ENCODE measurements around the gene SDHAF1. TPM values are rescaled to one million over a fixed set of nuclear protein-coding genes. Genes with fewer than 3 reads are reported as not detected.

Gene SDHAF1, protein sequence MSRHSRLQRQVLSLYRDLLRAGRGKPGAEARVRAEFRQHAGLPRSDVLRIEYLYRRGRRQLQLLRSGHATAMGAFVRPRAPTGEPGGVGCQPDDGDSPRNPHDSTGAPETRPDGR
- 38.3 to 50.7 TPM (median 48.4 TPM) in 5 replicates for total RNA-seq (2022; extraction: Qiagen RNA extraction; ENCODE audit: low read depth)

DNA sequence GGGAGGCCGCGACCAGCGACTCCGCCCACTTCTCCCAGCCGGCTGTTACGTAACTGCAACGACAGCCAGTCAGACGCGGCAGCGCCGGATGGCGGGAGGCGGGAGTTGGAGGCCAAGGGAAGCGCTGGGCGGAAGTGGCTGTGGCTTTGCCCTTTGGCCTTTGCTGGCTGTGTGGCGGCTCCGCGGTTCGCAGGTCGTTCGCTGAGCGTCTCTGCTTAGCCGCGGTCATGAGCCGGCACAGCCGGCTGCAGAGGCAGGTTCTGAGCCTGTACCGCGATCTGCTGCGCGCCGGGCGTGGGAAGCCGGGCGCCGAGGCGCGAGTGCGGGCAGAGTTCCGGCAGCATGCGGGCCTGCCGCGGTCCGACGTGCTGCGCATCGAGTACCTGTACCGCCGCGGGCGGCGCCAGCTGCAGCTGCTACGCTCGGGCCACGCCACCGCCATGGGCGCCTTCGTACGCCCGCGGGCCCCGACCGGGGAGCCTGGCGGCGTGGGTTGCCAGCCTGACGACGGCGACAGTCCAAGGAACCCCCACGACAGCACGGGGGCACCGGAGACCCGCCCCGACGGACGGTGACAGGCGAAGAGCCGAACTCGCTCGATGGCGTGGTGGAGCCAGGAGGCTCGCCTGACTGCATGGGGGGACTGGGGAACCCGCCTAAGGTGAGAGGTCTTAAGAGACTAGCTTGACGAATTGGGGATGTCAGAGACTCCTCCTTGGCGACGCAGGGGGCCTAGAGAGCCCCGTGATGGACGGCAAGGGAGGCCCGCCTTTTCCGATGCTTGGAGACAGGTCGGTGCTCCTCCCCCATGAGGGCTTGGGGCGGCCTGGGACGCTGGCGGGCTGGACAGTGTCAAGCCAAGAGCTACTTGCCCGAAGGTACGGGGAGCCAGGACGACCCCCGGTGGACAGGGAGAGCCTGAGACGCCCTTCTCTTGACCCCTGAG is at the start of gene SDHAF1:
Gene SDHAF1 (plus strand): TSS at position 141 of the 946 bp plus-strand sequence. CDS start 87 bp downstream, at position 228.

DNA sequence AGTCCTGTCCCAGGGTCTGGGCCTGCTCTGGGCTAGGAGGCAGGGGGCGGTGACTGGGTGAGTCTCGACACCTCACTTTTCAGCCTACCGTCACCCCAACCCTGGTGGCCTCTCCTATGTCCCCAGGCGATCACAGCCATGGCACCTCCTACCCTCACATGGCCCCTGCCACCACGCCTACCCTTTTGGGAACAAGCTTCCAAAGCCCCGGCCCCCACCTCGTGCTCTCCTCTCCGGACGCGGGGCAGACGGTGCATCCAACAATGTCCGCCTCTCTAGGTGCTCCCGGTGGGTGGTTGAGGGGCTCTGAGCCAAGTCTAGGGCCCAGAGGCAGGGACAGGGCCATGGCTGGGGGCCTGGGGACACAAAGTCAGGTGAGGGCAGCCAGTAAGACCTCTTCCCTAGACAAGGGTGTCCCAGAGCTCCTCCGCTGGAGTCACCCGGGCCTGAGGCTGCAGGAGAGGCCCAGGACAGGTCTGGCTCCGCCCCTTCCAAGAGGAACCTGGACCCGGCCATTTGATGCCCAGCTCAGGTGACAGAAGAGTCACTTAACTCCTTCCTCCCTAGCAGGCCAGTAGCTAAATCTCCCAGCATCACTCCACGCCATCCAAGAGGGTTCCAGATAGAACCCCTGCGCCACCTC is 13.5 kb downstream of the SDHAF1 start, which contains the start of gene SYNE4:
Gene SYNE4 (minus strand): TSS at position 478 of the 643 bp plus-strand sequence. CDS start 132 bp downstream, at position 346.

DNA sequence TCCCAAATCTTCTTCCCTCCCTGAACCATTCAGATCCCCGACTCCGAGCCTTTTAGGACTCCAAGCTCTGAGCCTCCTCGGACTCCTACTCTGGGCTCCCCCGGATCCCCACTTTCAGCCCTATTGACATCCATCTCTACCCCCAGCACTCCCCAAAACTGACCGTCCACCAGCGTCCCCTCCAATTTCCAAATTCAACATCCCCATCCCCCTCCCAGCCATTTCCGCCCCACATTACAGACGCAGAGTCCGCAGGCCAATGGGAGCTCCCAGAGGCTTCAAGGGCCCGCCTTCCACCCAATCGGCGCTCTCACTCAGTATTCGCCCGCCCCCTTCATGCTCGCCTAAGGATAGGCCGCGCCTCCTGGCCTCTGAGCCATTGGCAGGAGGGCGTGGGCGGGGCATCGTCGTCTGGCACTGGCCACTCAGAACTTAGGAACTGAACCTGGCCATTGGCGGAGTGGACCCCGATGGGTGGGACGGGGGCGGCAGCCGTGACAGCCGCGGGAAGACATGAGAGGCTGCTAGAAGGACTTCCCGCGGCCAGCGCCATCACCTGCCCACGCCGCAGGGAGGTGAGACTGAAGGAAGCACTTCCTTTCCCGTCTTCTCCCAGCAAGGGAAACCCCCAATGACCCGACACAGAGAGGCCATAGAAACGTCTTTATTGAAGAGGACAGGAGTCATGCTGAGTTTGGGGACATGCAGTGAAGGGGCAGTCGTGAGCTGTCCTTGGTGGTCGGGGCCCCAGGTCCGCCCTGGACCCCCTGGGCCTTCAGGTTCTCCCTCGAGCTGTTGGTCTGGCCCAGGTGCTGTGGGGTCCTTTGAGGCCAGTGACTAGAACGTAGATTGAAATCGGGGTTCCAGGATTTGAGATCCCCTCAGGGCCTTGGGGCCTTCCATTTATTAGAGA is 19.3 kb downstream of the SDHAF1 start, which contains the start of gene ALKBH6:
Gene ALKBH6 (minus strand): TSS at position 202 of the 913 bp plus-strand sequence. CDS start 816 bp downstream, outside the sequence.

DNA sequence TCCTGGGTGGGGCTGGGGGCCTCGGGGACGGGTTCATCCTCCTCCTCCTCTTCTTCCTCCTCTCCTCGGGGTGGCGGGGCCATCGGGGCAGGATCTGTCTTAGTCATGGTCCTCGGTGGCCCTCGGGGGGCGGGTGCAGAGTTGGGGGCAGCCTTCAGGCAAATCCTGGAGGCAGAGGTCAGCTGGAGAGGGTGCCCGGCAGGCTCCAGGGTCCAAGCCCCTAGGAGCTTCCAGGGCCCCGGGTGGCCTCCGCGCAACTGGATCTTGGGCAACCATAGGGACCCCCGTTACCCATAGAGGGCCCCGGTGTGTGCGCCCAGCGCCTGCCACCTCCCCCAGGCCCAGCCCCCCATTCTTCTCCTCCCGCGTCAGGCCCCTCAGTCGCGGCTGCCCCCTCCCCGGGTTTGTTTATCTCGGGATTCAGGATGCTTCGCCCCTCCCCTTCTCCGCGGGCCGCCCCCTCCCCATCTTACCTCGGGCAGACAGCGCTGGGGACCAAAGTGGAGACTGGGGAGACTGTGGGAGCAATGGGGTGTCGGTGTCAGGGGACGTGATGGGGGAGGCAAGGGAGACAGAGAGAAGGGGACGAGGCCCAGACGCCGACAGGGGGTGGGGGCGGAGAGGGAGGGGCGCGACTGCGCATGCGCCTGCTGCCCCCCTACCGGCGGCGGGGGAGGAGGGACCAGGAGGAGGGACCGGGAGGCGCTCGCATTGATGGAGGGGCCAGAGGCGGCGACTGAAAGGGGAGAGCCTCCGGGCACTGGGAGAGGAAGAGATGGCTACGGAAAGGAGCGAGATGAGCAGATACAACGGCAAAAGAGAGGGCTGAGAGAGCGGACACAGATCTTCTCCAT is 37.5 kb downstream of the SDHAF1 start, which contains the start of gene CLIP3:
Gene CLIP3 (minus strand): TSS at position 623 of the 854 bp plus-strand sequence. CDS start 516 bp downstream, at position 107.

Other genes starting within 250 kb of the SDHAF1 start
- gene U2AF1L4, start 249.8 kb upstream of the SDHAF1 start, total RNA-seq (2022; extraction: Qiagen RNA extraction; ENCODE audit: low read depth) = 25.2 to 29.1 TPM (median 25.8 TPM) in 5 replicates
- gene PSENEN, start 249.5 kb upstream of the SDHAF1 start, total RNA-seq (2022; extraction: Qiagen RNA extraction; ENCODE audit: low read depth) = 260 to 334 TPM (median 276 TPM) in 5 replicates
- gene LIN37, start 246.6 kb upstream of the SDHAF1 start, total RNA-seq (2022; extraction: Qiagen RNA extraction; ENCODE audit: low read depth) = 20.0 to 28.4 TPM (median 22.7 TPM) in 5 replicates
- 0.18 to 0.38 TPM (median 0.32 TPM) in 4 of 5 replicates, not detected in the other for gene HSPB6, start 238.2 kb upstream of the SDHAF1 start, total RNA-seq (2022; extraction: Qiagen RNA extraction; ENCODE audit: low read depth)
- 21.3 to 29.7 TPM (median 26.3 TPM) in 5 replicates for gene PROSER3, start 237.0 kb upstream of the SDHAF1 start, total RNA-seq (2022; extraction: Qiagen RNA extraction; ENCODE audit: low read depth)
- 4.1 to 8.6 TPM (median 6.0 TPM) in 5 replicates for gene ARHGAP33, start 219.6 kb upstream of the SDHAF1 start, total RNA-seq (2022; extraction: Qiagen RNA extraction; ENCODE audit: low read depth)
- gene PRODH2, start 182.3 kb upstream of the SDHAF1 start, total RNA-seq (2022; extraction: Qiagen RNA extraction; ENCODE audit: low read depth) = 0.18 to 0.80 TPM (median 0.29 TPM) in 5 replicates
- 0.41 to 0.75 TPM (median 0.59 TPM) in 5 replicates for gene NPHS1, start 142.7 kb upstream of the SDHAF1 start, total RNA-seq (2022; extraction: Qiagen RNA extraction; ENCODE audit: low read depth)
- 0.46 to 0.74 TPM (median 0.53 TPM) in 5 replicates for gene KIRREL2, start 138.3 kb upstream of the SDHAF1 start, total RNA-seq (2022; extraction: Qiagen RNA extraction; ENCODE audit: low read depth)
- gene APLP1, start 126.6 kb upstream of the SDHAF1 start, total RNA-seq (2022; extraction: Qiagen RNA extraction; ENCODE audit: low read depth) = 65.9 to 95.9 TPM (median 93.4 TPM) in 5 replicates
- gene NFKBID, start 94.6 kb upstream of the SDHAF1 start, total RNA-seq (2022; extraction: Qiagen RNA extraction; ENCODE audit: low read depth) = 4.8 to 7.4 TPM (median 6.3 TPM) in 5 replicates
- gene HCST, start 92.7 kb upstream of the SDHAF1 start, total RNA-seq (2022; extraction: Qiagen RNA extraction; ENCODE audit: low read depth) = 0.28 to 0.45 TPM in 2 of 5 replicates, not detected in the others
- gene TYROBP, start 86.9 kb upstream of the SDHAF1 start, total RNA-seq (2022; extraction: Qiagen RNA extraction; ENCODE audit: low read depth) = not detected in 5 replicates
- 13.5 to 23.2 TPM (median 21.2 TPM) in 5 replicates for gene LRFN3, start 58.8 kb upstream of the SDHAF1 start, total RNA-seq (2022; extraction: Qiagen RNA extraction; ENCODE audit: low read depth)
- gene SYNE4, start 13.6 kb downstream of the SDHAF1 start, total RNA-seq (2022; extraction: Qiagen RNA extraction; ENCODE audit: low read depth) = 0.14 to 0.53 TPM (median 0.25 TPM) in 5 replicates
- 19.6 to 28.5 TPM (median 26.6 TPM) in 5 replicates for gene ALKBH6, start 19.0 kb downstream of the SDHAF1 start, total RNA-seq (2022; extraction: Qiagen RNA extraction; ENCODE audit: low read depth)
- gene CLIP3, start 37.7 kb downstream of the SDHAF1 start, total RNA-seq (2022; extraction: Qiagen RNA extraction; ENCODE audit: low read depth) = 0.67 to 0.94 TPM (median 0.72 TPM) in 5 replicates
- gene THAP8, start 59.1 kb downstream of the SDHAF1 start, total RNA-seq (2022; extraction: Qiagen RNA extraction; ENCODE audit: low read depth) = 5.3 to 6.8 TPM (median 6.3 TPM) in 5 replicates
- 20.3 to 27.6 TPM (median 24.5 TPM) in 5 replicates for gene WDR62, start 59.7 kb downstream of the SDHAF1 start, total RNA-seq (2022; extraction: Qiagen RNA extraction; ENCODE audit: low read depth)
- 0.24 to 0.36 TPM in 2 of 5 replicates, not detected in the others for gene OVOL3, start 116.0 kb downstream of the SDHAF1 start, total RNA-seq (2022; extraction: Qiagen RNA extraction; ENCODE audit: low read depth)
- gene POLR2I, start 119.7 kb downstream of the SDHAF1 start, total RNA-seq (2022; extraction: Qiagen RNA extraction; ENCODE audit: low read depth) = 232 to 261 TPM (median 252 TPM) in 5 replicates
- 434 to 558 TPM (median 540 TPM) in 5 replicates for gene TBCB, start 120.3 kb downstream of the SDHAF1 start, total RNA-seq (2022; extraction: Qiagen RNA extraction; ENCODE audit: low read depth)
- 1,491 to 2,296 TPM (median 2,099 TPM) in 5 replicates for gene CAPNS1, start 144.9 kb downstream of the SDHAF1 start, total RNA-seq (2022; extraction: Qiagen RNA extraction; ENCODE audit: low read depth)
- gene COX7A1, start 157.3 kb downstream of the SDHAF1 start, total RNA-seq (2022; extraction: Qiagen RNA extraction; ENCODE audit: low read depth) = not detected in 5 replicates
- gene ZNF565, start 219.5 kb downstream of the SDHAF1 start, total RNA-seq (2022; extraction: Qiagen RNA extraction; ENCODE audit: low read depth) = 3.8 to 4.5 TPM (median 4.3 TPM) in 5 replicates
- 97.8 to 164 TPM (median 120 TPM) in 5 replicates for gene ZNF146, start 219.9 kb downstream of the SDHAF1 start, total RNA-seq (2022; extraction: Qiagen RNA extraction; ENCODE audit: low read depth)

Data from A549 treated with GW870086 at 1 μM for 4 hours (cell line).